Central memory CD8-positive, alpha-beta T cell (primary cell): ENCODE data around the gene ULBP3.
"Not testable (repeated sequence)": the region's sequence is repeated elsewhere in the genome, so short reads cannot be mapped to it uniquely, and the experiment has no call there.

Experiments
- ATAC-seq: fragments of 150-1000 bp; cut with Tn5 transposase; replicated peaks from 2 replicates; pipeline ENCODE4 v1.10.0; 2022; ENCODE audit warnings: mild to moderate bottlenecking, moderate FRiP score, moderate number of reproducible peaks; ENCODE audit not compliant: poor library complexity, severe bottlenecking; ENCODE audit errors: extremely low read depth
- DNase-seq, 2 donors: peaks; one replicate each; pipeline ENCODE4 v3.0.0; 2021; ENCODE audit warnings: low spot score in 2 of 2
- H3K27ac Mint-ChIP-seq: one replicate; pipeline ENCODE4 v1.8.0; 2022; ENCODE audit warnings: low read depth, mild to moderate bottlenecking, moderate library complexity, mixed read lengths
- H3K27me3 Mint-ChIP-seq: one replicate; pipeline ENCODE4 v1.8.0; 2022; ENCODE audit warnings: mixed read lengths
- H3K36me3 Mint-ChIP-seq: one replicate; pipeline ENCODE4 v1.8.0; 2022; ENCODE audit warnings: mild to moderate bottlenecking, moderate library complexity, mixed read lengths; ENCODE audit not compliant: insufficient read depth
- H3K4me1 Mint-ChIP-seq: one replicate; pipeline ENCODE4 v1.8.0; 2022; ENCODE audit warnings: mixed read lengths
- H3K4me3 Mint-ChIP-seq: one replicate; pipeline ENCODE4 v1.8.0; 2022; ENCODE audit warnings: mild to moderate bottlenecking, moderate library complexity, mixed read lengths
- H3K9me3 Mint-ChIP-seq: one replicate; pipeline ENCODE4 v1.8.0; 2022; ENCODE audit warnings: mixed read lengths

The ULBP3 gene

DNA sequence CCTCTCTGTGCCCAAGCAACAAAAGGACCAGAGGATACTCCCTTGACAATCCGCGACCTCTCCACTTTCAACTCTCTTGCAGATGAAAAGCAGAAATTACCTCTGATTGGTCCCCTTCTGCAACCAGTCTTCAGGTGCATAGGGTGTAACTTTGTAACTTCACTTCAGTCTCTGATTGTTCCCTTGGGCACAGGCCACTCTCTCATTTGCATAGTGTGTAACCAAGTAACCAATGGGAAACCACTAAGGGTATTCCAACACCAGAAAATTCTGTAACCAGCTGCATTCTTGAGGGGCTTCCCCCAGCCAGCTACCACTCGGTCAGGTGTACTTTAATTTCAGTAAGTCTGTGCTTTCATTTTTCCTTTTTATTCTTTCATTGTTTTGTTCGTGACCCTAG lies 39.2 kb downstream of the ULBP3 start:
- H3K36me3 Mint-ChIP-seq: no peaks in the 10 kb centered on the region
- H3K4me1 Mint-ChIP-seq: peaks cover 10% of the 10 kb centered on the region
- ATAC-seq (no peak), DNase-seq (no peak)
- peaks cover 71% of the 10 kb centered on the region for H3K27me3 Mint-ChIP-seq
- no peak overlapping the region for H3K27ac Mint-ChIP-seq
- no peak overlapping the region for H3K4me3 Mint-ChIP-seq
- H3K9me3 Mint-ChIP-seq: no peaks in the 10 kb centered on the region

DNA sequence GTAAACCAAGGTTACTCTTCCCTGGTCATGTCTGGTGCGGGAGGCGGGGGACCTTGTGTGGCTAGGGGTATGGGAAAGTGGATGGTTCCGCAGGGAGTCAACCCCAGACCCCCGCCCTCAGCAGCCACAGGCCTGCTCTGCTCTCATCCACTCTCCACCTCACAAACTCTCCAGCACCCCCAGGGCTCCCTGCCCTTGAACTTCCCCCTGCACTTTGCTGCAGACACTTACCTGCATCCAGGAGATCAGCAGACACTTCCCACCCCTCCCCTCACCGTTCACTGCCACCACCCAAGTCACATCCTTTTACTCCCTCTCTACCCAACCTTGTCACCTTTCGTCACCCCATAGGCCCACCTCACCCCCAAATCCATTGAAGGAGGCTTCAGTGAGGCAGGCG lies 39.6 kb downstream of the ULBP3 start:
- H3K4me1 Mint-ChIP-seq: peaks cover 10% of the 10 kb centered on the region
- ATAC-seq: no peak
- no peaks in the 10 kb centered on the region for H3K36me3 Mint-ChIP-seq
- no peaks in the 10 kb centered on the region for H3K9me3 Mint-ChIP-seq
- H3K27ac Mint-ChIP-seq: no peak overlapping the region
- no peak for DNase-seq
- H3K27me3 Mint-ChIP-seq: peaks cover 71% of the 10 kb centered on the region
- H3K4me3 Mint-ChIP-seq: no peak overlapping the region

DNA sequence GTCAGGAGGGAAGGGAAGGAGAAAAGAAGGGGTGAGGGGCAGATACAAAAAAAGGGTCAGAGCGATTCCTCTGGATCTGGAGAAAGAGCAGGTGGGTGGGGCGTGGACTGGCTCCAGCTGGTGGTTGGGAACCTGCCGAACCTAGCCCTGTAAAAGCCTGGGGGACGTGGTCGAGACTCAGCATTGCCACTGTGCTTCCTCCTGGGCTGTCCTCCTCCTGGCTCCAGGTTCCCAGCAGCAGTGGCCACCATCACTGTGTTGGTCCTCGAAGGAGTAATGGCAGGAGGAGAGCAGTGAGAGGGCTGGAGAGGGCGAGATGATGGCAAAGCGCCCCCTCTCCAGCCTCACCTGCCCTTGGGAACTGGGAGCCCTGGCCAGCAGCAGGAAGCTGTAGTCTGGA lies 40.1 kb downstream of the ULBP3 start:
- peaks cover 10% of the 10 kb centered on the region for H3K4me1 Mint-ChIP-seq
- H3K27me3 Mint-ChIP-seq: peaks cover 71% of the 10 kb centered on the region
- H3K27ac Mint-ChIP-seq: no peak overlapping the region
- DNase-seq: no peak
- no peaks in the 10 kb centered on the region for H3K9me3 Mint-ChIP-seq
- no peaks in the 10 kb centered on the region for H3K36me3 Mint-ChIP-seq
- H3K4me3 Mint-ChIP-seq: no peak overlapping the region
- ATAC-seq: no peak

DNA sequence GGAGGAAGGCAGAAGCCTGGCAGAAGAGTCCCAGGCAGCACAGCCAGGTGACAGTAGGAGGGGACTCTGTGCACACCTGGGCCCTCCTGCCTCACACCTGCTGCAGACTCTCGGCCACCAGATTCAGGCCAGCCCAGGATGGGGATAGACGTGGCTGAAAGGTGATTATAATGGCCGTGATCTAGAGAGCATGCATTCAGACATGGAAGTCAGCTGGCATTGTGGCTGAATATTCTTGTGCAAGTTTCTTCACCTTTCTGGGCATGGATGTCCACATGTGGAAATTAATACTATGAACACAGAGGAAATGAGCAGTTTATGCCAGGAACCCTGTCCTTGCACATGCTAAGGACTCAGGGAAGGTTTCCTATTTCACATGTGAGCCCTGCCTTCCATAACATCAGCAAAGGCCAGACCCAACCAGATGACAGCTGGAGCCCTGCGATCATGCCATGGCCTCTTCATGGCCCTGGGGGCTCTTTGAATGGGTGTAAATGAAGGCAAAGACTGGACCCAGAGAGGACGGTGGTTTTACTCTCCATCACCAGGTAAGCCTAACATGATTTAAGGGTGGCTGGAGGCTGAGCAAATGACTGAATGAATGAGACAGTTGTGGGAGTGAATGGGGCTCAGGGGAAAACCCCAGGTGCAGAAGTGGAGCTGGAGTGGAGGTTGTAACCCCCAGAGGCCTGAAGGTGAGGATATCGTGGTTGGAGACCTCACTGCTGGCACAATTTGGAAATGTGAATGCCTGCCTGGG lies 40.9 kb downstream of the ULBP3 start:
- DNase-seq: no peak
- Mint-ChIP-seq H3K27me3 (peaks cover 68% of the 10 kb centered on the region), H3K9me3 (no peaks in the 10 kb centered on the region), H3K27ac (no peak overlapping the region), H3K36me3 (no peaks in the 10 kb centered on the region), H3K4me3 (no peak overlapping the region), H3K4me1 (peaks cover 10% of the 10 kb centered on the region)
- no peak for ATAC-seq

DNA sequence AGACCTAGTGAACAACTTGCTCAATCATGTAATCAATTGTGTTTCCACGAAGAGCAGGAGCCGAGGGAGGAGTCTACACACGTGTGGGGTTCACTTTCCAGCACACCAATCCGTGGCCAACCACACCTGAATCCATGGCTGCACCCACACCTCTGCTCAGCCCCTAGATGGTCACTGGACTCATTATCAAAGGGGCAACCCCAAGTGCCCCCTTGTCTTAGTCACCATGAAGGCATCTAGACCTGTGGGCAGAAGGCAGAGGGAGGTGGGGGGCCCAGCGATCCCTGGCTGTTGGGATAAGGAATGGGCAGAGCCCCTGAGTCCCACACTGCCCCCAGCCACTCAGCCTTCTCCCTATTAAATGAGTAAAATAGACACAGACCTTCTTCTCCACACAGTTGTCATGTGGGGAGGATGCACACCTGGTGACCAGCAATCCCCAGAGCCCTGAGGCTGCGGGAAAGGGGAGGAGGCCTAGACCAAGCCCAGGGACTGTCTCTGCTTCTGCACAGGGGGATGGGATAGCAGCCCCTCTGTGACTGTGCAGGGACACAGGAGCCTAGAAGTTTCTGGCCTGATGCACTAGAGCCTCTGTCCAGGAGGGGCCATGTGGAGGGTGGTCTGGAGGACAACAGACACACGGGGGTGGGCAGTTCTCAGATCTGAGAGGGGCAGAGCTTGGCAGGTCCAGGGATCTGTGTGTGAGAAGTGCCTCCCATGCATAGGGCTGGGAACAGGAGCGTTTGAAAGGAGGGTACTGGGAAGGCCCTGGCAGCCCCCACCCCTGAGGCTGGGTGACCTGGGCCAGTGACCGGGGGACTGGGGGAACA lies 41.7 kb downstream of the ULBP3 start:
- Mint-ChIP-seq H3K27ac (no peak overlapping the region), H3K4me3 (no peak overlapping the region), H3K4me1 (peaks cover 10% of the 10 kb centered on the region), H3K27me3 (peaks cover 64% of the 10 kb centered on the region), H3K36me3 (no peaks in the 10 kb centered on the region), H3K9me3 (no peaks in the 10 kb centered on the region)
- DNase-seq (no peak), ATAC-seq (no peak)

DNA sequence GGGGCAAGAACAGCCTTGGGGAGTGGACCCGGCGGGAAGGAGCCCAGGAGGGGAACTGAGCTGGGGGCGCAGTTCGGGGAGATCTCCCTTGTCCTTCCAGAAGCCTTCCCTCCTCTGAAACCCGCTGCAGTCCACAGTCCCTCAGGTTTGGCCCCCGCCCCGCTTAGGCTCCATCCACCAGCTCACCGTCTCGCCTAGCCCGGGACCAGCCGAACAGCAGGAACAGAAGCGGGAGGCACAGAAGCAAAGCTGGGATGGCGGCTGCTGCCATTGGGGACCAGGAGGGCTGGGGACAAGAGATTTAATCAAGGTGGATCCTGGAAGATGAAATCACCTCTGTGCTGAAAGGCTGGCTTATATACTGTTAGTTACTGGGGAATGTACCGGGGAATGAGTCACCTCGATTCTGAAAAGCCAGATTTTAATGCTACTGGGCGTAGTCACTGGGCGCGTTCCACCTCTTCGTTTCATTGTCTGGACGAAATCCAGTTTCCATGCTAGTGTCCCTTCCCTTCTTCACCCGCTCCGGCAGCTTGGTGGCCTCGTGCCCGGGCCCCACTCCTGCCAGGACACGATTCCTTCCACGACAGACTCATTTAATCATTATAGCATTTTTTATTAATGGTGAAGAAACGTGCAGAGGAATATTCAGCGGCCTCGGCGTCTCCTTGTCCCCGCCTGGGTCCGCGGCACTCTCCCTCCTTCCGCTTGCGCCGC lies 43.6 kb downstream of the ULBP3 start, which contains the start of gene RAET1L:
Gene RAET1L (minus strand): TSS at position 332 of the 717 bp plus-strand sequence. CDS start 61 bp downstream, at position 271.
- Mint-ChIP-seq H3K4me1 (peaks cover 10% of the 10 kb centered on the region), H3K9me3 (no peaks in the 10 kb centered on the region), H3K27me3 (peaks cover 71% of the 10 kb centered on the region), H3K36me3 (no peaks in the 10 kb centered on the region), H3K27ac (no peak within 1 kb of the TSS), H3K4me3 (no peak within 1 kb of the TSS)
- no peak for DNase-seq
- ATAC-seq: peak; percentile 43

DNA sequence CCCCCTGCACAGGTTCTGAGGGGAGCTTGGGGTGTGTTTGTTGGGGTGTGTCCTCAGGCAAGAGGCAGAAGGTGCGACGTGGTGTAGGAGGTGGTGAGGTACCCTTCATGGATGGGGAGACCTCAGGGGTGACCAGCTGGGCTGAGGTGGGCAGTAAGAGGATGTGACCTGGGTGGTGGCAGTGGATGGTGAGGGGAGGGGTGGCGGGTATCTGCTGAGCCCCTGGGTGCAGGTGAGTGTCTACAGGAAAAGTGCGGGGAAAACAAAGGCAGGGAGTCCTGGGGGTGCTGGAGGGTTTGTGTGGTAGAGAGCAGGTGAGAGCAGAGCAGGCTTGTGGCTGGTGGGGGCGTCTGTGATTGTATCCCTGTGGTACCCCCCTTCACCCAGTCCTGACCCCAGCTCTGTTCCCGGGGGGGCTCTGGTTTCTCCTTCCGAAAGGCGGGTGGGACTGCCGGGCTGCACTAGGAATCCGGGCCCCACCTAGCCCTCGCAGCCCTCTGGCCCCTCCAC lies 44.2 kb downstream of the ULBP3 start:
- Mint-ChIP-seq H3K27me3 (peaks cover 75% of the 10 kb centered on the region), H3K4me3 (no peak overlapping the region), H3K9me3 (no peaks in the 10 kb centered on the region)

DNA sequence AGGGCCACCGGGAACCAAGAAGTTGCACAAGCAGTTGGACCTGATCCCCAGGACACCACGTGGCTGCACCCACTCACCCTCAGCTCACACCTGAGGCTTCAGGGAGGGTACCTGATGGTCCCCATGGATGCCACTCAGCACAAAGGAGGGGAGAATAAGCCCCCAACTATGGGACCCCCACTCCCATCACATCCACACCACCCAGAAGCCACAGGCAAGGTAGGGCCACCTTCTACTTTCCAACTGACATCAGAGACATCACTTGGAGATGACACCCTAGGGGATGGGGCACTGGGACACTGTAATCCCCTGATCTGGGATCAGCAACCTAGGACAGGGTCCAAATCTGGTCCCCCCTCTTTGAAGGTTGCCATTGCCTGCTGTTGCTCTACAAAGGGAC lies 44.9 kb downstream of the ULBP3 start:
- H3K27me3 Mint-ChIP-seq: peaks cover 75% of the 10 kb centered on the region
- DNase-seq, H3K27ac Mint-ChIP-seq, ATAC-seq, H3K9me3 Mint-ChIP-seq, H3K36me3 Mint-ChIP-seq, H3K4me1 Mint-ChIP-seq, H3K4me3 Mint-ChIP-seq: not testable (repeated sequence)

More for the DNA sequence above, 44.2 kb downstream of the ULBP3 start:
- no peak for DNase-seq
- Mint-ChIP-seq H3K36me3 (no peaks in the 10 kb centered on the region), H3K4me1 (peaks cover 10% of the 10 kb centered on the region), H3K27ac (no peak overlapping the region)
- no peak for ATAC-seq

DNA sequence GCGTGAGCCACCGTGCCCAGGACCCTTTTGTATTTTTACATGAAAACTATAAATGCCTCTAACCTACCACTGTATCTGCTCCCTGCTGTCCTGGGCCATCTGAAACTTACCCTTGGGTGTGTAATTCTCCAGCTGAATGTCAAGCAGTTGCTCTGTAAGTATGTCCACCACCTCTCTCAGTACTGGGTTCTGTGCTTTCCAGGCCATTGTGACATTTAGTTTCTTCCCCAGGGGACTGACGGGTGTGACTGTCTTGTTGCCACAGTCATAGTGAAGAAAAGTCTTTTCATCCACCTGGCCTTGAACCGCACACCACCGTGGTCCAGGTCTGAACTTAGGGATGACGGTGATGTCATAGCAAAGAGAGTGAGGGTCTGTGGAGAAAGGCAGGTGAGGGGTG lies 47.1 kb downstream of the ULBP3 start:
- ATAC-seq, H3K9me3 Mint-ChIP-seq, H3K4me3 Mint-ChIP-seq, DNase-seq, H3K27ac Mint-ChIP-seq, H3K4me1 Mint-ChIP-seq, H3K36me3 Mint-ChIP-seq: not testable (repeated sequence)
- H3K27me3 Mint-ChIP-seq: peaks cover 75% of the 10 kb centered on the region

DNA sequence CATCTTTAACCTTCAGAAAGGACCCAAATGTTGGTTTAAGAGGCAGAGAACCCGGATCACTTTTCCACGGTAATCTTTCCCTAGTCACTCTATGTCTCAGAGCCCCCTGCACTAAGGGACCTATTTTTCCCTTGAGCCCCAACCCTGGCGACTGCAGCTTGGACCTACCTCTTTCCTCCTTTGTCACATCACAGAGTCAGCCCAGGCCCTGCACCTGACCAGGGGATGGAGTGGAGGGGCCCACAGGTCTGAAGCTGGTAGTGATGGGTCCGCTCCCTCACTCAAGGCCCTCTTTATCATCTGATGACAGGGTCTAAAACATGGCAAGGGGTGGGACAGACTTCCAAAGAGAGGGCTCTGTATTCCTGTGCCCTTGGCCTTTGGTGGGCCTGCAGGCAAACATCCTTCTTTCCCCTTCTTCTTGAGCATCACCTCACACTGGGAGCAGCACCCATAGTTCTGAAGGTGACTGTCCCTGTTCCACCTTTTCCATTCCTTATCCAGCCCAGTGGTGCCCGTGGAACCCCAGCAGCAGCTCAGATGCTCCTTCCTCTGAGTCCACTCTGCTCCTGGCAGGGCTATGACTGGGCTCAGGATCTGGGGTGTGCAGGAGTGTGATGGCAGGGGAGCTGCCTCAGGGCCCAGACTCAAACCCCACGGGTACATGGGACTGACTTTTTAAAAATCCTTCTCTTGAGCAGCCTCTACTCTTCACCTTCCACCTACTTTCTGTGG lies 49.9 kb downstream of the ULBP3 start:
- ATAC-seq: no peak
- DNase-seq: no peak
- Mint-ChIP-seq H3K36me3 (no peaks in the 10 kb centered on the region), H3K27me3 (peaks cover 71% of the 10 kb centered on the region), H3K4me3 (no peak overlapping the region), H3K4me1 (peaks cover 15% of the 10 kb centered on the region), H3K9me3 (no peaks in the 10 kb centered on the region), H3K27ac (no peak overlapping the region)

DNA sequence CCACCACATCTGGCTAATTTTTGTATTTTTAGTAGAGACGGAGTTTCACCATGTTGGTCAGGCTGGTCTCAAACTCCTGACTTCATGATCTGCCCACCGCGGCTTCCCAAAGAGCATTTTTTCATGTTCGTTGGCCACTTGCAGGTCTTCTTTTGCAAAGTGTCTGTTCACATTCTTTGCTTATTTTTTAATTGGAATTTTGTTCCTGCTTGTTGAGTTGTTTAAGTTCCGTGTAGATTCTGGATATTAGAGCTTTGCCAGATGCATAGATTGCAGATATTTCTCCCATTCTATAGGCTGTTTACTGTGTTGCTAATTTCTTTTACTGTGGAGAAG lies 51.8 kb downstream of the ULBP3 start:
- H3K4me1 Mint-ChIP-seq: peaks cover 25% of the 10 kb centered on the region
- not testable (repeated sequence) for H3K9me3 Mint-ChIP-seq, H3K4me3 Mint-ChIP-seq, ATAC-seq, H3K36me3 Mint-ChIP-seq, DNase-seq, H3K27ac Mint-ChIP-seq
- H3K27me3 Mint-ChIP-seq: peaks cover 82% of the 10 kb centered on the region
